ENCODE measurements around the gene SLC38A3.
"Not testable (repeated sequence)": the region's sequence is repeated elsewhere in the genome, so short reads cannot be mapped to it uniquely, and the experiment has no call there.

Gene SLC38A3

GRCh38 chr3:50258979-50259378, 53.9 kb downstream of the SLC38A3 start:
- peaks cover 46% of the 10 kb centered on the region for H3K36me3 ChIP-seq (replicated peaks)
- in situ Hi-C loops (cut with HindIII; ENCODE audit: low pct_ligation_motif_present, low sequenced_read_pairs), result no loop called here
- H3K4me3 ChIP-seq (ENCODE audit: low read depth, low read length), result no peak overlapping the region
- TF ChIP-seq, protein P1, sequence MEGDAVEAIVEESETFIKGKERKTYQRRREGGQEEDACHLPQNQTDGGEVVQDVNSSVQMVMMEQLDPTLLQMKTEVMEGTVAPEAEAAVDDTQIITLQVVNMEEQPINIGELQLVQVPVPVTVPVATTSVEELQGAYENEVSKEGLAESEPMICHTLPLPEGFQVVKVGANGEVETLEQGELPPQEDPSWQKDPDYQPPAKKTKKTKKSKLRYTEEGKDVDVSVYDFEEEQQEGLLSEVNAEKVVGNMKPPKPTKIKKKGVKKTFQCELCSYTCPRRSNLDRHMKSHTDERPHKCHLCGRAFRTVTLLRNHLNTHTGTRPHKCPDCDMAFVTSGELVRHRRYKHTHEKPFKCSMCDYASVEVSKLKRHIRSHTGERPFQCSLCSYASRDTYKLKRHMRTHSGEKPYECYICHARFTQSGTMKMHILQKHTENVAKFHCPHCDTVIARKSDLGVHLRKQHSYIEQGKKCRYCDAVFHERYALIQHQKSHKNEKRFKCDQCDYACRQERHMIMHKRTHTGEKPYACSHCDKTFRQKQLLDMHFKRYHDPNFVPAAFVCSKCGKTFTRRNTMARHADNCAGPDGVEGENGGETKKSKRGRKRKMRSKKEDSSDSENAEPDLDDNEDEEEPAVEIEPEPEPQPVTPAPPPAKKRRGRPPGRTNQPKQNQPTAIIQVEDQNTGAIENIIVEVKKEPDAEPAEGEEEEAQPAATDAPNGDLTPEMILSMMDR (IDR thresholded peaks at IDR 0.05; ENCODE audit: low read depth, low read length, missing control alignments), result no peak
- no peak for DNase-seq
- H3K27me3 ChIP-seq (replicated peaks), result no peaks in the 10 kb centered on the region
- no peak overlapping the region for H3K27ac ChIP-seq

DNA sequence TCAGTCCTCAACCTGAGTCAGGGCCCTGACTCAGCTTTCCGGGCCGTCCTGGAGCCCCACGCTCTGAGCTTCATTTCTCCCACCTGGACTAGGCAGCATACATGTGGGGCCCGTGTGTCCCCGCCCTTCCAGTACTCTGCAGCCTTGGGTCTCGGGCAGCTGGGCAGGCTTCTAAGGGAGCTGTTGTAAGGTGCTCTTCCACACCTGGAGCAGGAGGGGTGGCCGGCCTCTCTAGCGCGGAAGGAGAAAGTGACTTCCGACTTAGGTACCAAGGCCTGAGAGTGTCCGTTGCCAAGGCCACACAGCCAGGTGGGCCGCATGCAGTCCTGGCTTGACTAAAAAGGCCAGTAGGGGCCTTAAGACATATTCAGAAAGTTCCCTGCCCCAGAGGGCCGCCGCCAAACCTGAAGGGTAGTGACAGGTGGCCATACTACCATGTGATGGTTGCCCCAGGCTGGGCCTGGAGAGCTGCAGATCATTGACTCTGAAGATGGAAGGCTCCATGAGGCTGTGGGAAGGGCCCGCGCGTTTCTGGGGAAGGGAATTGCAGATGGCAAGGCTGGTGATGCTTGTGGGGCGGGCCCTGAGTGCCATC, 54.5 kb downstream of the SLC38A3 start:
- H3K27me3 ChIP-seq (replicated peaks), result no peaks in the 10 kb centered on the region
- no peak for DNase-seq
- peaks cover 41% of the 10 kb centered on the region for H3K36me3 ChIP-seq (replicated peaks)
- no peak overlapping the region for H3K4me3 ChIP-seq (ENCODE audit: low read depth, low read length)
- no peak overlapping the region for H3K27ac ChIP-seq
- in situ Hi-C loops (cut with HindIII; ENCODE audit: low pct_ligation_motif_present, low sequenced_read_pairs), result no loop called here
- TF ChIP-seq, protein P1 (IDR thresholded peaks at IDR 0.05; ENCODE audit: low read depth, low read length, missing control alignments), result no peak

DNA sequence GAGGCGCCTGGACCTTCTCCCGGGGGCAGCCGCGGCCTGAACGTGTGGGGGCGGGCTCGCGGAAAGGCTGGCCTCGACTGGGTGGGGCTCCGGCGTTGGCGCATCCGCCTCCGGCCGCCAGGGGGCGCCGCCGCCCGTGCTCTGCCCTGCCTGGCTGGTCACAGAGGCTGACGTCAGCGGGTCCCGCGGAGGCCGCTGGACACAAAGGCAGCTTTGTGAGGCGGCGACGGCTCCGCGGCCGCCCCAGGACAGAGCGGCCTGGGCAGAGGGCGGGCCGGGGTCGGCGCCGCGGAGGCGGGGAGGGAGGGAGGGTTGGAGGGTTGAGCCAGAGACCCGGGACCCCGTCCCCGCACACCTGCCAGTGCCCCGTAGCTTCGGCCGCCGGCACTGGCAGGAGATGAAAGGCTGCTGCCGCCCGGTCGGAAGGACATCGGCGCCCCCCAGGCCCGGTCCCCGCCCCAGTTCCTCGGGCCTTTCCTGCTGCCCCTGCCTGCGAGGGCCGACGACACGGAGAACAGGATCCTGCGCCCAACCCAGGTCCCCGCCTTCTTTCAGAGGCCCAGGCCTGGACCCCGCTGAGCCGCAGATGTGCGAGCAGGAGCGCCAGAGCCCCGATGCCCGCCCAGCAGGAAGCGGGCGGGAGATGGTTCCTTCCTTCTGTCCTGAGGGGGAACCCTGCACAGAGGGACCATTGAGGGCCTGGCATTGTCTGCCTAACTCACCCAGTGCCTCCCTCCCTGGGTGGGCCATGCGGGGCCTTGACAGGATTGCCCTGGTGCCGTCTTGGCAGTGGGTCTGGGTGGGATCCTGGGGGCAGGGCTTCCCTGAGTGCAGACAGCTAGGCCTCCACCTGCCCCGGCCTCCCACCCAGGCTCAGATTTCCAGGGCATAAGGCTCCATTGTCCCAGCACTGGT, 55.2 kb downstream of the SLC38A3 start:
- Histone ChIP-seq H3K27me3 (replicated peaks) (no peaks in the 10 kb centered on the region), H3K4me3 (ENCODE audit: low read depth, low read length) (peak overlapping the region; percentile 60), H3K27ac (peak overlapping the region; percentile 83), H3K36me3 (replicated peaks) (peaks cover 33% of the 10 kb centered on the region)
- in situ Hi-C loops (cut with HindIII; ENCODE audit: low pct_ligation_motif_present, low sequenced_read_pairs), result no loop called here
- peak; percentile 83 for DNase-seq
- TF ChIP-seq, protein P1 (IDR thresholded peaks at IDR 0.05; ENCODE audit: low read depth, low read length, missing control alignments), result peak; percentile 66

- no peak for DNase-seq
- H3K27me3 ChIP-seq (replicated peaks), result no peaks in the 10 kb centered on the region
- in situ Hi-C loops (cut with HindIII; ENCODE audit: low pct_ligation_motif_present, low sequenced_read_pairs), result no loop called here
- H3K36me3 ChIP-seq (replicated peaks), result peaks cover 29% of the 10 kb centered on the region
- H3K4me3 ChIP-seq (ENCODE audit: low read depth, low read length), result peak overlapping the region; percentile 60
- no peak overlapping the region for H3K27ac ChIP-seq
- TF ChIP-seq, protein P1 (IDR thresholded peaks at IDR 0.05; ENCODE audit: low read depth, low read length, missing control alignments), result no peak
These were observed 55.9 kb downstream of the SLC38A3 start for GRCh38 chr3:50260942-50261441.

- H3K36me3 ChIP-seq (replicated peaks), result peaks cover 25% of the 10 kb centered on the region
- TF ChIP-seq, protein P1 (IDR thresholded peaks at IDR 0.05; ENCODE audit: low read depth, low read length, missing control alignments), result no peak
- in situ Hi-C loops (cut with HindIII; ENCODE audit: low pct_ligation_motif_present, low sequenced_read_pairs), result no loop called here
- no peak for DNase-seq
- H3K27me3 ChIP-seq (replicated peaks), result no peaks in the 10 kb centered on the region
- no peak overlapping the region for H3K4me3 ChIP-seq (ENCODE audit: low read depth, low read length)
- no peak overlapping the region for H3K27ac ChIP-seq
These were observed 56.4 kb downstream of the SLC38A3 start for GRCh38 chr3:50261505-50261904.

DNA sequence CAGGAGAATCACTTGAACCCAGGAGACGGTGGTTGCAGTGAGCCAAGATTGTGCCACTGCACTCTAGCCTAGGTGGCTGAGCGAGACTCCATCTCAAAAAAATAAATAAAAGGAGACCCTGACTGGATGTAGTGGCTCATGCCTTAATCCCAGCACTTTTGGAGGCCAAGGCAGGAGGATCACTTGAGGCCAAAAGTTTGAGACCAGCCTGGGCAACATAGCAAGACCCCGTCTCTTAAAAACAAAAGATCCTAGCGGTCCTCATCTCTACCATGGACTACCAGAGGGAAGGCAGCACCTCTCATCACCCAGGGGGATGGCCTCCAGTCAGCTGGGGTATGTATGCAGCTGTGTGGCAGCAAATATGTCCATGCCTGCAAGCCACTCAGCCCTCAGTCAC, 57.1 kb downstream of the SLC38A3 start:
- in situ Hi-C loops (cut with HindIII; ENCODE audit: low pct_ligation_motif_present, low sequenced_read_pairs); H3K27ac ChIP-seq; H3K4me3 ChIP-seq (ENCODE audit: low read depth, low read length); H3K27me3 ChIP-seq (replicated peaks); DNase-seq: not testable (repeated sequence)
- peaks cover 18% of the 10 kb centered on the region for H3K36me3 ChIP-seq (replicated peaks)
